ENCODE results near the gene HMBS. TPM values are rescaled to one million over a fixed set of nuclear protein-coding genes. Genes with fewer than 3 reads are reported as not detected.
"Not testable (repeated sequence)": the region's sequence is repeated elsewhere in the genome, so short reads cannot be mapped to it uniquely, and the experiment has no call there.

The HMBS gene
- 10 to 100 TPM in 3 of 5 donors, 1 to 10 TPM in 2; 6.7 to 17.8 (median 12.3) TPM for total RNA-seq
- total RNA-seq (2013), result 5.2 TPM
- total RNA-seq, result 2.1 to 46.0 (median 6.5) reads per million in 29 experiments

GRCh38 chr11:119084663-119085436 lies at the start of gene HMBS:
Gene HMBS (plus strand): TSS chr11:119084881. CDS start chr11:119085034, 153 bp downstream.
- H3K4me3 Mint-ChIP-seq, result peak within 1 kb of the TSS; percentile 89 to 93 (median 91)
- ChIA-PET POLR2A (interaction anchor here (0.5 to 1.7 kb wide), 15 partner anchors 8 to 1084 kb away, joined by 3 to 16 read pairs (median 9); partner anchors contain the start of genes C2CD2L (in 1 of the 2), DPAGT1 (in 1 of the 2), HINFP (in 1 of the 2) and TRAPPC4 (in 1 of the 2)), CTCF (interaction anchor here (0.6 to 2.3 kb wide), 17 partner anchors 9 to 276 kb away, joined by 3 to 16 read pairs (median 4); partner anchors contain the start of genes DPAGT1 (in 1 of the 2), RNF26 (in 1 of the 2), SLC37A4 (in 1 of the 2) and VPS11 (in 1 of the 2))
- Histone ChIP-seq H3K4me1 (ENCODE audit: control insufficient read depth in 1 of 2, extremely low read depth in 1 of 2, insufficient read depth in 2 of 2, low read length in 2 of 2) (peaks cover 3 to 30% of the 10 kb centered on the region in 2 experiments), H3K27ac (ENCODE audit: low read length) (peak within 1 kb of the TSS; percentile 57), H3K9me3 (no peaks in the 10 kb centered on the region), H3K36me3 (ENCODE audit: control insufficient read depth in 2 of 2, extremely low read depth in 1 of 2, insufficient read depth in 1 of 2, low read length in 1 of 2) (peaks cover 10 to 26% of the 10 kb centered on the region in 2 donors), H3K4me3 (ENCODE audit: control insufficient read depth in 1 of 2, extremely low read depth in 1 of 2, low read length in 1 of 2) (peak within 1 kb of the TSS; percentile 70 to 96), H3K27me3 (replicated peaks in 1 of 2; ENCODE audit: control insufficient read depth in 2 of 2, extremely low read depth in 1 of 2, insufficient read depth in 2 of 2, low read length in 1 of 2) (no peaks in the 10 kb centered on the region)
- no peaks in the 10 kb centered on the region for H3K9me3 Mint-ChIP-seq
- peaks cover 20% of the 10 kb centered on the region for H3K36me3 Mint-ChIP-seq
- H3K27me3 Mint-ChIP-seq, result no peaks in the 10 kb centered on the region
- peak within 1 kb of the TSS; percentile 92 to 97 for H3K27ac Mint-ChIP-seq
- ATAC-seq (replicated peaks in 1 of 4) (peak; percentile 93 to 95 (median 94)), DNase-seq (peak; percentile 79 to 96 (median 89))
- H3K4me1 Mint-ChIP-seq, result peaks cover 15 to 22% (median 18%) of the 10 kb centered on the region in 3 donors
- WGBS (ENCODE audit: insufficient coverage), result under 1% methylated on average over 42 of the region's 45 CpGs

- DNase-seq, result no peak
These were observed 45.8 kb upstream of the HMBS start for GRCh38 chr11:119038884-119039283.

GRCh38 chr11:119039471-119039870 lies 45.2 kb upstream of the HMBS start:
- not testable (repeated sequence) for H3K27ac Mint-ChIP-seq; H3K27me3 Mint-ChIP-seq; ATAC-seq (replicated peaks in 1 of 4)

More at GRCh38 chr11:119038884-119039283, 45.8 kb upstream of the HMBS start:
- no peak overlapping the region for H3K27ac ChIP-seq (ENCODE audit: low read length)
- no peaks in the 10 kb centered on the region for H3K36me3 Mint-ChIP-seq
- no peak overlapping the region for H3K4me3 ChIP-seq (ENCODE audit: control insufficient read depth in 1 of 2, extremely low read depth in 1 of 2, low read length in 1 of 2)
- ATAC-seq (replicated peaks in 1 of 4), result no peak
- H3K27ac Mint-ChIP-seq, result no peak overlapping the region
- H3K4me3 Mint-ChIP-seq, result no peak overlapping the region
- no peaks in the 10 kb centered on the region for H3K27me3 ChIP-seq (replicated peaks in 1 of 2; ENCODE audit: control insufficient read depth in 2 of 2, extremely low read depth in 1 of 2, insufficient read depth in 2 of 2, low read length in 1 of 2)
- CTCF ChIA-PET, result no interaction called here
- H3K9me3 ChIP-seq, result no peaks in the 10 kb centered on the region
- no peaks in the 10 kb centered on the region for H3K4me1 Mint-ChIP-seq
- POLR2A ChIA-PET, result no interaction called here
- no peaks in the 10 kb centered on the region for H3K9me3 Mint-ChIP-seq
- no peaks in the 10 kb centered on the region for H3K36me3 ChIP-seq (ENCODE audit: control insufficient read depth in 2 of 2, extremely low read depth in 1 of 2, insufficient read depth in 1 of 2, low read length in 1 of 2)
- no peaks in the 10 kb centered on the region for H3K27me3 Mint-ChIP-seq
- WGBS (ENCODE audit: insufficient coverage), result 97% methylated on average over 3 of the region's 5 CpGs
- H3K4me1 ChIP-seq (ENCODE audit: control insufficient read depth in 1 of 2, extremely low read depth in 1 of 2, insufficient read depth in 2 of 2, low read length in 2 of 2), result no peaks in the 10 kb centered on the region

GRCh38 chr11:119041821-119042514 lies 42.7 kb upstream of the HMBS start:
- no peak overlapping the region for H3K27ac ChIP-seq (ENCODE audit: low read length)
- CTCF ChIA-PET, result interaction anchor here (0.5 to 1.0 kb wide), 3 partner anchors 10 to 760 kb away, joined by 3 to 4 read pairs (median 4); partner anchors contain the start of gene CBL (in 1 of the 2)
- no peak for ATAC-seq (replicated peaks in 1 of 4)
- H3K4me3 ChIP-seq (ENCODE audit: control insufficient read depth in 1 of 2, extremely low read depth in 1 of 2, low read length in 1 of 2), result no peak overlapping the region
- Mint-ChIP-seq H3K36me3 (peaks cover 19% of the 10 kb centered on the region), H3K4me1 (no peaks in the 10 kb centered on the region), H3K27me3 (no peaks in the 10 kb centered on the region), H3K4me3 (no peak overlapping the region), H3K9me3 (no peaks in the 10 kb centered on the region), H3K27ac (no peak overlapping the region)
- no peak for DNase-seq
- no peaks in the 10 kb centered on the region for H3K9me3 ChIP-seq
- 86% methylated on average over 1 of the region's 4 CpGs for WGBS (ENCODE audit: insufficient coverage)
- H3K36me3 ChIP-seq (ENCODE audit: control insufficient read depth in 2 of 2, extremely low read depth in 1 of 2, insufficient read depth in 1 of 2, low read length in 1 of 2), result peaks cover 12 to 19% of the 10 kb centered on the region in 2 donors
- POLR2A ChIA-PET, result interaction anchor here in 1 of 2 donors (0.7 to 1.0 kb wide), 2 partner anchors 8 to 1045 kb away, joined by 9 read pairs; no protein-coding TSS in a partner anchor
- H3K27me3 ChIP-seq (replicated peaks in 1 of 2; ENCODE audit: control insufficient read depth in 2 of 2, extremely low read depth in 1 of 2, insufficient read depth in 2 of 2, low read length in 1 of 2), result no peaks in the 10 kb centered on the region
- no peaks in the 10 kb centered on the region for H3K4me1 ChIP-seq (ENCODE audit: control insufficient read depth in 1 of 2, extremely low read depth in 1 of 2, insufficient read depth in 2 of 2, low read length in 2 of 2)

More at GRCh38 chr11:119039471-119039870, 45.2 kb upstream of the HMBS start:
- H3K4me1 ChIP-seq (ENCODE audit: control insufficient read depth in 1 of 2, extremely low read depth in 1 of 2, insufficient read depth in 2 of 2, low read length in 2 of 2); H3K4me3 Mint-ChIP-seq; H3K36me3 Mint-ChIP-seq; H3K27ac ChIP-seq (ENCODE audit: low read length); H3K4me1 Mint-ChIP-seq; H3K4me3 ChIP-seq (ENCODE audit: control insufficient read depth in 1 of 2, extremely low read depth in 1 of 2, low read length in 1 of 2); POLR2A ChIA-PET; DNase-seq; H3K9me3 Mint-ChIP-seq; H3K9me3 ChIP-seq; H3K27me3 ChIP-seq (replicated peaks in 1 of 2; ENCODE audit: control insufficient read depth in 2 of 2, extremely low read depth in 1 of 2, insufficient read depth in 2 of 2, low read length in 1 of 2); H3K36me3 ChIP-seq (ENCODE audit: control insufficient read depth in 2 of 2, extremely low read depth in 1 of 2, insufficient read depth in 1 of 2, low read length in 1 of 2); CTCF ChIA-PET: not testable (repeated sequence)
- WGBS (ENCODE audit: insufficient coverage), result 60% methylated on average over 1 of the region's 11 CpGs

- H3K27me3 ChIP-seq (replicated peaks in 1 of 2; ENCODE audit: control insufficient read depth in 2 of 2, extremely low read depth in 1 of 2, insufficient read depth in 2 of 2, low read length in 1 of 2), result no peaks in the 10 kb centered on the region
- H3K27ac ChIP-seq (ENCODE audit: low read length), result no peak overlapping the region
- no peaks in the 10 kb centered on the region for H3K4me1 Mint-ChIP-seq
- no peaks in the 10 kb centered on the region for H3K4me1 ChIP-seq (ENCODE audit: control insufficient read depth in 1 of 2, extremely low read depth in 1 of 2, insufficient read depth in 2 of 2, low read length in 2 of 2)
- no peak overlapping the region for H3K4me3 ChIP-seq (ENCODE audit: control insufficient read depth in 1 of 2, extremely low read depth in 1 of 2, low read length in 1 of 2)
- H3K27me3 Mint-ChIP-seq, result no peaks in the 10 kb centered on the region
- no peak overlapping the region for H3K4me3 Mint-ChIP-seq
- H3K9me3 Mint-ChIP-seq, result no peaks in the 10 kb centered on the region
- ChIA-PET CTCF (no interaction called here), POLR2A (no interaction called here)
- ATAC-seq (replicated peaks in 1 of 4) (no peak), DNase-seq (no peak)
- H3K36me3 Mint-ChIP-seq, result peaks cover 27% of the 10 kb centered on the region
- H3K9me3 ChIP-seq, result no peaks in the 10 kb centered on the region
- WGBS (ENCODE audit: insufficient coverage), result 100% methylated on average over 4 of the region's 9 CpGs
- H3K27ac Mint-ChIP-seq, result no peak overlapping the region
- peaks cover 12 to 28% of the 10 kb centered on the region in 2 donors for H3K36me3 ChIP-seq (ENCODE audit: control insufficient read depth in 2 of 2, extremely low read depth in 1 of 2, insufficient read depth in 1 of 2, low read length in 1 of 2)
These were observed 41.8 kb upstream of the HMBS start for GRCh38 chr11:119042927-119043326.

- H3K36me3 Mint-ChIP-seq, result peaks cover 44% of the 10 kb centered on the region
- no peak overlapping the region for H3K4me3 Mint-ChIP-seq
- Histone ChIP-seq H3K27me3 (replicated peaks in 1 of 2; ENCODE audit: control insufficient read depth in 2 of 2, extremely low read depth in 1 of 2, insufficient read depth in 2 of 2, low read length in 1 of 2) (no peaks in the 10 kb centered on the region), H3K4me3 (ENCODE audit: control insufficient read depth in 1 of 2, extremely low read depth in 1 of 2, low read length in 1 of 2) (no peak overlapping the region), H3K9me3 (no peaks in the 10 kb centered on the region), H3K36me3 (ENCODE audit: control insufficient read depth in 2 of 2, extremely low read depth in 1 of 2, insufficient read depth in 1 of 2, low read length in 1 of 2) (peaks cover 23 to 45% of the 10 kb centered on the region in 2 donors), H3K4me1 (ENCODE audit: control insufficient read depth in 1 of 2, extremely low read depth in 1 of 2, insufficient read depth in 2 of 2, low read length in 2 of 2) (no peaks in the 10 kb centered on the region), H3K27ac (ENCODE audit: low read length) (no peak overlapping the region)
- no peak for DNase-seq
- no peak overlapping the region for H3K27ac Mint-ChIP-seq
- ATAC-seq (replicated peaks in 1 of 4), result peak in 1 of 4 experiments; percentile 32
- no peaks in the 10 kb centered on the region for H3K27me3 Mint-ChIP-seq
- CTCF ChIA-PET, result interaction anchor here (0.6 to 0.9 kb wide), 3 partner anchors 11 to 250 kb away, joined by 8 to 9 read pairs (median 8); no protein-coding TSS in a partner anchor
- no peaks in the 10 kb centered on the region for H3K9me3 Mint-ChIP-seq
- WGBS (ENCODE audit: insufficient coverage), result 100% methylated on average over 1 of the region's 6 CpGs
- H3K4me1 Mint-ChIP-seq, result no peaks in the 10 kb centered on the region
- POLR2A ChIA-PET, result interaction anchor here in 1 of 2 donors (0.6 kb wide), 1 partner anchor 10 kb away, joined by 3 read pairs; no protein-coding TSS in a partner anchor
These were observed 40.0 kb upstream of the HMBS start for GRCh38 chr11:119044708-119045107.
